Placental epithelial cell (primary cell): ENCODE measurements around the gene INSIG2. TPM values are rescaled to one million over a fixed set of nuclear protein-coding genes. Genes with fewer than 3 reads are reported as not detected.

Experiments
- total RNA-seq: library from RNA; depleted of rRNA; stranded (reverse); fragments of >200 nt; gene quantifications from 2 replicates; pipeline ENCODE4 v1.2.3, GENCODE V29; 2012

The INSIG2 gene
- 5.5 and 7.2 TPM in 2 replicates for total RNA-seq

GRCh38 chr2:118088051-118089024 is at the start of gene INSIG2:
Gene INSIG2 (plus strand): TSS chr2:118088471. CDS start chr2:118096557, 8,086 bp downstream.

Other genes with a start within 250 kb of the INSIG2 start
- gene CCDC93, start 74.4 kb upstream of the INSIG2 start, total RNA-seq = 15.5 and 18.8 TPM in 2 replicates